Right cardiac atrium (tissue), 5 donors: ENCODE measurements around the gene PNPLA8. TPM values are rescaled to one million over a fixed set of nuclear protein-coding genes. Genes with fewer than 3 reads are reported as not detected.

Experiments
- ATAC-seq, 2 donors: fragments of 200-7000 bp; cut with Tn5 transposase; one replicate each; pipeline versions ENCODE4 v1.8.0 to v1.9.1; 2020; ENCODE audit warnings: moderate library complexity in 2 of 2, mild to moderate bottlenecking in 1 of 2
- DNase-seq, 3 donors: peaks; one replicate each; pipeline ENCODE4 v3.0.0-alpha.2; 2020
- H3K27ac ChIP-seq: one replicate; pipeline ENCODE4 v1.5.1; 2013; ENCODE audit warnings: mild to moderate bottlenecking, low read length, control low read depth, moderate library complexity
- H3K27me3 ChIP-seq: one replicate; pipeline ENCODE4 v1.6.1; 2013; ENCODE audit not compliant: control insufficient read depth, insufficient read depth
- H3K4me1 ChIP-seq: one replicate; pipeline ENCODE4 v1.6.1; 2013; ENCODE audit warnings: low read length; ENCODE audit not compliant: control insufficient read depth, insufficient read depth
- H3K4me3 ChIP-seq: one replicate; pipeline ENCODE4 v1.5.1; 2013; ENCODE audit warnings: low read length, control low read depth
- H3K9me3 ChIP-seq: one replicate; pipeline ENCODE4 v1.6.1; 2013; ENCODE audit warnings: low read length; ENCODE audit not compliant: control insufficient read depth
- WGBS: extraction: QIAGEN DNeasy Blood & Tissue Kit; methylation state at CpG from one replicate; pipeline ENCODE4 v1.1.7; 2013; 5-methylcytosine and 5-hydroxymethylcytosine counted together
- intact Hi-C, 4 donors: fragments of 100-400 bp; cut with DNase I; formaldehyde crosslinking; loops; one replicate each; pipeline versions ENCODE4 v1.11.0 to v1.14.0; 2022 to 2023
- polyA plus RNA-seq: library from polyadenylated mRNA; stranded (reverse); fragments of 200-250 nt; gene quantifications from one replicate; pipeline ENCODE4 v1.2.3, GENCODE V29; 2013
- total RNA-seq, 4 donors: library from RNA; stranded (reverse); fragmentation: NEBNext Ultra II Directional; extraction: Animal tissue kit (Norgen Biotek cat#: 25700); gene quantifications; one replicate each; pipeline ENCODE4 v1.2.1, GENCODE V29; 2021
- donor health status: healthy with polysubstance abuse.
- donor health status: DM: no; HTN: yes; CAD: no.
- donor health status: DM: no; HTN: no; CAD: no.
- donor health status: DM: no; HTN: yes; CAD: no; lungs with severe emphysema.
- donor health status: DM: yes; HTN: yes; CAD: no.

Gene PNPLA8
- total and polyA plus RNA-seq, 5 donors = 22.3 to 37.4 (median 34.0) TPM

- H3K27ac ChIP-seq = no peak overlapping the region
- ATAC-seq (no peak), DNase-seq (no peak)
- H3K4me1 ChIP-seq = no peaks in the 10 kb centered on the region
- H3K27me3 ChIP-seq = no peaks in the 10 kb centered on the region
- WGBS = 74% methylated on average over 4 of the region's 4 CpGs
- no peak overlapping the region for H3K4me3 ChIP-seq
- no peaks in the 10 kb centered on the region for H3K9me3 ChIP-seq
- intact Hi-C loops = no loop called here
These were observed 84.5 kb downstream of the PNPLA8 start for GRCh38 chr7:108441392-108441955.

- ATAC-seq (no peak), DNase-seq (no peak)
- Histone ChIP-seq H3K27ac (no peak overlapping the region), H3K27me3 (no peaks in the 10 kb centered on the region), H3K9me3 (no peaks in the 10 kb centered on the region), H3K4me3 (no peak overlapping the region), H3K4me1 (no peaks in the 10 kb centered on the region)
- WGBS = 68% methylated on average over 3 of the region's 3 CpGs
- intact Hi-C loops = no loop called here
These were observed 85.3 kb downstream of the PNPLA8 start for GRCh38 chr7:108440613-108441012.

DNA sequence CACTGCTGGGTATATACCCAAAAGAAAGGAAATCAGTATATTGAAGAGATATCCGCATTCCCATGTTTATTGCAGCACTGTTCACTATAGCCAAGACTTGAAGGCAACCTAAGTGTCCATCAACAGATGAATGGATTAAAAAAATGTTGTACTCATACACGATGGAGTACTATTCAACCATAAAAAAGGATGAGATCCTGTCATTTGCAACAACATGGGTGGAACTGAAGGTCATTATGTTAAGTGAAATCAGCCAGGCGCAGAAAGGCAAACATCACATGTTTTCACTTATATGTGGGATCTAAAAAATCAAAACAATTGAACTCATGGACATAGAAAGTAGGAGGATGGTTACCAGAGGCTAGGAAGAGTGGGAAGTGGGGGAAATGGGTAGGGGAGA, 89.0 kb downstream of the PNPLA8 start:
- no peaks in the 10 kb centered on the region for H3K9me3 ChIP-seq
- intact Hi-C loops = no loop called here
- no peak overlapping the region for H3K27ac ChIP-seq
- DNase-seq (no peak), ATAC-seq (no peak)
- H3K4me1 ChIP-seq = no peaks in the 10 kb centered on the region
- no peak overlapping the region for H3K4me3 ChIP-seq
- H3K27me3 ChIP-seq = no peaks in the 10 kb centered on the region
- WGBS = 95% methylated on average over 3 of the region's 3 CpGs

- 72% methylated on average over 2 of the region's 2 CpGs for WGBS
- Histone ChIP-seq H3K27ac (no peak overlapping the region), H3K4me1 (no peaks in the 10 kb centered on the region), H3K27me3 (peaks cover 3% of the 10 kb centered on the region), H3K9me3 (no peaks in the 10 kb centered on the region), H3K4me3 (no peak overlapping the region)
- ATAC-seq = no peak
- intact Hi-C loops = no loop called here
- DNase-seq = no peak
These were observed 91.9 kb downstream of the PNPLA8 start for GRCh38 chr7:108434010-108434409.

DNA sequence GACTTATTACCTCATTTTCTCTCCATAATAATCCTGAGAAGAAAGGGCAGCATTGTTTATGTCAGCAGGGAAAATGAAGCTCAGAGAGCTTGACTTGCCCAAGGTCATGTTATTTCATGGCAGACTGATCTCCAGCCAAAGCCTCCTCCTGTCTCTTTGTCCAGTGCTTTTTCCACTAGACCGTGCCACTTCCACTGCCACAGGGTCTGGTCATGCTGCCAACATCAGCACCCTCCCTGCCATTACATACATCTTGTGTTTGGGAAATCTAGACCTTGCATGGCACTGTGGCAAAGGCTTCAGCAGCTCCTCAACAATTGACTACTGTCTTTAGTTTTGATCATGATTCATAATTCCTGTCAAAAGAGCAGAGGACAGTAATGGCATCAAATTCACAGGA, 94.8 kb downstream of the PNPLA8 start:
- no peak overlapping the region for H3K4me3 ChIP-seq
- peaks cover 3% of the 10 kb centered on the region for H3K27me3 ChIP-seq
- WGBS = 74% methylated on average over 1 of the region's 1 CpG
- no peaks in the 10 kb centered on the region for H3K4me1 ChIP-seq
- DNase-seq = no peak
- intact Hi-C loops = no loop called here
- H3K27ac ChIP-seq = no peak overlapping the region
- H3K9me3 ChIP-seq = no peaks in the 10 kb centered on the region
- ATAC-seq = no peak

GRCh38 chr7:108430664-108431063, 95.3 kb downstream of the PNPLA8 start:
- Histone ChIP-seq H3K27ac (no peak overlapping the region), H3K4me3 (no peak overlapping the region), H3K9me3 (no peaks in the 10 kb centered on the region), H3K27me3 (peaks cover 3% of the 10 kb centered on the region), H3K4me1 (no peaks in the 10 kb centered on the region)
- DNase-seq = no peak
- ATAC-seq = no peak
- intact Hi-C loops = no loop called here
- 56% methylated on average over 1 of the region's 1 CpG for WGBS

DNA sequence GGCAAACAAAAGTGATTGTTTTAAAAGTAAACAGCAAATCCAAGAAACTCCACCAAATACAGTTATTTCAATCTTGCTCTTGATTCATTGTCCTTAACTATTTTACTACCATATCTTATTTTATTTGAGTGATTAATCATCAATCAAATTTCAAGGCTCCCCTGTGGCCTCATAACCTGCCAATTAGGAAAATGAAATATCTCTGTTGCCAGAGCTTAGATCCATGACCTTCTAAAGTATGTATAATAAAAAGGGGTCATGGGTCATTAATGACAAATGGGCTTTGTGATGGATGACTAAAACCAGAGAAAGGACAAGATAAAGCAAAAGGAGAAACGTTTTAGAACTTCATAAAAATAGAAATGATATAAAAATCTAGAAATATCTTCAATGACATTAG, 98.2 kb downstream of the PNPLA8 start:
- DNase-seq (no peak), ATAC-seq (no peak)
- WGBS = 38% methylated on average over 1 of the region's 1 CpG
- H3K9me3 ChIP-seq = no peaks in the 10 kb centered on the region
- H3K27ac ChIP-seq = no peak overlapping the region
- H3K4me3 ChIP-seq = no peak overlapping the region
- no peaks in the 10 kb centered on the region for H3K4me1 ChIP-seq
- intact Hi-C loops = no loop called here
- peaks cover 3% of the 10 kb centered on the region for H3K27me3 ChIP-seq

DNA sequence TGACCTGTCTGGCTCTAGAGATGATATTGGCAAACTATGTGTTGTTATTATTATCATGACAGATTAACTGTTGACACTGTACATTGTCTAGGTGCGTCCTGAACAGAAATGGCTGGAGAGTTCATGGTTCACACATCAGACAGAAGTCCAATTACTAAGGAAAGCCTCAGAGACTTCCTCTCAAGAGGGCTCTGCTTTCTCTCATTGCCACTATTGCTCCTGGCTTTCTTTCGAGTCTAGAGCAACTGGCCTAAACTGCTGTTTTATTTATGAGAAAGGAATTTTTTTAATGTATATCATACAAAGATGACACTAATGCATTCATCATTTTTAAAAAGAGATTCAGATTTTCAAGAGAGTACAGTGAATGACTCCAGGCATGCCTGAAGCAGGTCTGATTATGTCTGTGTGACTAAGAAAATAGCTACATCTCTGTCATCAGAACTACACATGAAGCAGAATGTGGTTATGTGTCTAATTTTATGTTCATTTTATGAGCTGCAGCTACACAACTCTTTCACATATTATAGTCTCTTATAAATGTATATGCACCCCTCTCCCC, 100.1 kb downstream of the PNPLA8 start:
- ATAC-seq (no peak), DNase-seq (no peak)
- intact Hi-C loops = no loop called here
- Histone ChIP-seq H3K4me3 (no peak overlapping the region), H3K27me3 (peaks cover 3% of the 10 kb centered on the region), H3K9me3 (no peaks in the 10 kb centered on the region), H3K4me1 (no peaks in the 10 kb centered on the region), H3K27ac (no peak overlapping the region)
- WGBS = 49% methylated on average over 2 of the region's 2 CpGs

DNA sequence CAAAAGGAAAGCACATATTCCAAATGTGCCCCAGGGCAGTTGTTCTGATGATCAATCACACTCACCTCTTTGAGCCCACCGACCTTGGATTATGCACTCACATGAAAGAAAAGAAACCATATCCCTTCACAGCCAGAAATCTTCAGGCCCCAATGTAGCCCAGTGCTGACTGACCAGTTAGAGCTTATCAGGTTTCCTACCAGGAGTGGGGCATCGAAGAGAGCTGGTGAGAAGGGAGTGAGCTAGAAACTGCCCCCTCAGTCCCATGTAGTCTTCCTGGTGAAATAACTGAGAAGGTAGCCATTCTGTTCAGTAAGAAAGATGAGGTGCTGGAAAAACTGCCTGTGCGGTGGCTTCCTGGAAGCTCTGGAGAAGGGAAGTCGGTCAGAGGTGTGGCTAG, 101.9 kb downstream of the PNPLA8 start:
- Histone ChIP-seq H3K4me1 (no peaks in the 10 kb centered on the region), H3K4me3 (no peak overlapping the region), H3K27ac (no peak overlapping the region), H3K9me3 (no peaks in the 10 kb centered on the region), H3K27me3 (no peaks in the 10 kb centered on the region)
- ATAC-seq = no peak
- 66% methylated on average over 4 of the region's 4 CpGs for WGBS
- intact Hi-C loops = no loop called here
- DNase-seq = no peak

DNA sequence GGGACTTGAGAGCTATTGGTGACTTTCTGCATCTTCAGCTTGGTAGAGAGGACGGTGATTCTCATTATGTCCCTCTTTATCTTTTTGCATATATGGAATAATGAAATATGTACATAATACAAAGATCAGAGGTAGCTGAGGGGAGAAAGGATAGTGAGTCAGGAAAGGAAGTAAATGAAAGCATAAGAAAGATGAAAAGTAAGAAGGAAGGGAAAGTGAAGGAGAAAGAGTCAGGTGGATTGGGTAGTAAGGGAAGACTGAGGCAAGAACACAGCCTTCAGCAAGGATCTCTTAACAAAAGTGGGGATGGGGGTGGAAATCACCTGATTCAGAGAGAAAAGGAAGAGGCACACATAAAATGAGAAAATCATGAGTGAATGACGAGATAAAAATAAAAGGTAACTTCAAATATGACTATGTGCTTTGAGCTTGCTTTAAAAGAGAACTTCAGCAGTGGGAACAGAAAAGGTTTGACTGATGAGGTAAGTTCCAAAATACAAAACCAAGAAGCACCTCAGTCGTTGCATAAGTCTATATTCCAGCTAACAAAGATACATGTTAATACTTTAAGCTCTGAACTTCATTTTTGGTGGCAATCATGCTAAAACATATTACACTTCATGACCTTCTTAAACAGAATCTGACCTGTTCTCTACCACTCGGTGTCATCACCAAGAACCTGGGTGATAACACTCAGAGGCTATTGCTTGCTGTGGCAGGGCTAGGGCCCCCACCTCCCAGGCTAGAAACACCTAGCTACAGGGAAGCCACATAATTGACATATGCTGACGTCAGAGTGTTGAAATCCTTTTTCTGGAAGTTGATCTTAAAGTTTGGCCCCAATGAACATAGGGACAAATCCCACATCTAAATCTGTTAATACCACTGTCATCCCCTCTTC, 102.6 kb downstream of the PNPLA8 start:
- intact Hi-C loops = no loop called here
- DNase-seq (no peak), ATAC-seq (no peak)
- Histone ChIP-seq H3K4me3 (no peak overlapping the region), H3K4me1 (no peaks in the 10 kb centered on the region), H3K27ac (no peak overlapping the region), H3K27me3 (no peaks in the 10 kb centered on the region), H3K9me3 (no peaks in the 10 kb centered on the region)
- 79% methylated on average over 5 of the region's 5 CpGs for WGBS

- Histone ChIP-seq H3K4me1 (no peaks in the 10 kb centered on the region), H3K9me3 (no peaks in the 10 kb centered on the region), H3K27me3 (peaks cover 2% of the 10 kb centered on the region), H3K27ac (no peak overlapping the region), H3K4me3 (no peak overlapping the region)
- WGBS = 47% methylated on average over 3 of the region's 3 CpGs
- ATAC-seq (no peak), DNase-seq (no peak)
- intact Hi-C loops = no loop called here
These were observed 104.1 kb downstream of the PNPLA8 start for GRCh38 chr7:108421720-108422331.
